ENCODE measurements around the gene NDUFAF8. TPM values are rescaled to one million over a fixed set of nuclear protein-coding genes. Genes with fewer than 3 reads are reported as not detected.

Gene NDUFAF8
- total RNA-seq, 1 donor from 2014 or later, result 61.5 TPM

DNA sequence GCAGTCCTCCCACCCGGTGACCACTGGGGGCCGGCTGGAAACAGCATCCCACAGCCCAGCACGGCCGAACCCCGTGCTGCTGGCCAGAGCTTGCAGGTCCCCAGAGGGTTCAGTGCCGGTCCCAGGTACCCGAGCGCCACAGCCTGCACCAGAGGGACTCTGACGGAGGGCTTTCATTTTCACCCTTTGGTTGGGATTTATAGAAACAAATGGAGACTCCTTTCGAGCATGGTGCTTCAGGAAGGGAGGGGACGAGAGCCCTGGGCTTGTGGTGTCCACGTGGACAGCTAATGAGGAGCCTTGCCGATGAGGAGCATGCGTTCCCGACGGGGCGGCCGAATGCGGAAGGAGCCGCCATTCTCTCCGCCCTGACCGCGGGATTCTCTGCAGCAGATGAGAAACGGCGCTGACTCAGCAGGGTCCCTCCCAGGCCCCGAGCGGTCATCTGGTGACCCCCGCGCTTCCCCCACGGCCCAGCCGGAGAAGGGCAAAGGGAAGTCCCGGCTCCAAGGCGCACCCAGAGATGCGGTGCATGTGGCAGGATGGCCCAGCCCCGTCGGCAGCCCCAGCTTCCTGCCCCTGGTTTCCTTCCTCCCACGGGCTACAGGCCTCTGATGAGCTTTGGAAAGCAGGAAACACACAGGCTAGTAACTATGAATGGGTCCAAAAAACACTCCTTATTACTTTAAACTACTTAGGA, 46.2 kb downstream of the NDUFAF8 start:
- Histone ChIP-seq H3K4me3 (peak overlapping the region; percentile 62), H3K36me3 (peaks cover 49% of the 10 kb centered on the region), H3K9me3 (replicated peaks) (no peaks in the 10 kb centered on the region), H3K4me1 (peaks cover 44% of the 10 kb centered on the region), H3K27me3 (ENCODE audit: low read depth) (no peaks in the 10 kb centered on the region), H3K27ac (replicated peaks) (peak overlapping the region; percentile 93)
- TF ChIP-seq, protein P1, sequence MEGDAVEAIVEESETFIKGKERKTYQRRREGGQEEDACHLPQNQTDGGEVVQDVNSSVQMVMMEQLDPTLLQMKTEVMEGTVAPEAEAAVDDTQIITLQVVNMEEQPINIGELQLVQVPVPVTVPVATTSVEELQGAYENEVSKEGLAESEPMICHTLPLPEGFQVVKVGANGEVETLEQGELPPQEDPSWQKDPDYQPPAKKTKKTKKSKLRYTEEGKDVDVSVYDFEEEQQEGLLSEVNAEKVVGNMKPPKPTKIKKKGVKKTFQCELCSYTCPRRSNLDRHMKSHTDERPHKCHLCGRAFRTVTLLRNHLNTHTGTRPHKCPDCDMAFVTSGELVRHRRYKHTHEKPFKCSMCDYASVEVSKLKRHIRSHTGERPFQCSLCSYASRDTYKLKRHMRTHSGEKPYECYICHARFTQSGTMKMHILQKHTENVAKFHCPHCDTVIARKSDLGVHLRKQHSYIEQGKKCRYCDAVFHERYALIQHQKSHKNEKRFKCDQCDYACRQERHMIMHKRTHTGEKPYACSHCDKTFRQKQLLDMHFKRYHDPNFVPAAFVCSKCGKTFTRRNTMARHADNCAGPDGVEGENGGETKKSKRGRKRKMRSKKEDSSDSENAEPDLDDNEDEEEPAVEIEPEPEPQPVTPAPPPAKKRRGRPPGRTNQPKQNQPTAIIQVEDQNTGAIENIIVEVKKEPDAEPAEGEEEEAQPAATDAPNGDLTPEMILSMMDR (IDR thresholded peaks at IDR 0.05; ENCODE audit: borderline replicate concordance), result no peak
- intact Hi-C loops (cut with micrococcal nuclease), result no loop called here
- peak; percentile 84 for DNase-seq

GRCh38 chr17:81285894-81286293, 46.8 kb downstream of the NDUFAF8 start:
- H3K9me3 ChIP-seq (replicated peaks), result no peaks in the 10 kb centered on the region
- DNase-seq, result no peak
- H3K4me1 ChIP-seq, result peaks cover 44% of the 10 kb centered on the region
- no peaks in the 10 kb centered on the region for H3K27me3 ChIP-seq (ENCODE audit: low read depth)
- H3K4me3 ChIP-seq, result peak overlapping the region; percentile 62
- TF ChIP-seq, protein P1 (IDR thresholded peaks at IDR 0.05; ENCODE audit: borderline replicate concordance), result no peak
- H3K36me3 ChIP-seq, result peaks cover 44% of the 10 kb centered on the region
- H3K27ac ChIP-seq (replicated peaks), result peak overlapping the region; percentile 93
- intact Hi-C loops (cut with micrococcal nuclease), result no loop called here

- TF ChIP-seq, protein P1 (IDR thresholded peaks at IDR 0.05; ENCODE audit: borderline replicate concordance), result no peak
- DNase-seq, result no peak
- peaks cover 37% of the 10 kb centered on the region for H3K36me3 ChIP-seq
- intact Hi-C loops (cut with micrococcal nuclease), result no loop called here
- peak overlapping the region; percentile 62 for H3K4me3 ChIP-seq
- H3K4me1 ChIP-seq, result peaks cover 47% of the 10 kb centered on the region
- no peaks in the 10 kb centered on the region for H3K9me3 ChIP-seq (replicated peaks)
- no peaks in the 10 kb centered on the region for H3K27me3 ChIP-seq (ENCODE audit: low read depth)
- H3K27ac ChIP-seq (replicated peaks), result peak overlapping the region; percentile 93
Measured at GRCh38 chr17:81286491-81287145, 47.5 kb downstream of the NDUFAF8 start.

DNA sequence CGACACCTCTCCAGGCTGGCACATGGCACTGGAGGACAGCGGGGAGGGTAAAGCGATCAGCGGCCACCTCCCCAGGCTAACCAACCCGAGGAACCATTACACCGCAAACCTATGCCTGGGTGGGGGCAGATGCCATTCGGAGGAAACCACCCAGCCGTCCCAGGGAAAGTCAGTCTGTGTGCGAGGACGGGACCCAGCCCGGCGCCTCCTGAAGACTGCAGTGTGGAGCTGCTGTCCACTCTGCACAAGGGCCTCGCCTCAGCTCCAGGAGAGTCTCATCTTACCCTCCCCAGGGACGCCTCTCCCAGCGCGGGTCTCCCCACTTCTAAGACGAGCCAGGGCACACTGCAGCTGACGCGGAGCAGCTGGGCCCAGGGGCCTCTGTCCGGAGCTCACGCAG, 48.0 kb downstream of the NDUFAF8 start:
- no peak for DNase-seq
- Histone ChIP-seq H3K27me3 (ENCODE audit: low read depth) (no peaks in the 10 kb centered on the region), H3K36me3 (peaks cover 31% of the 10 kb centered on the region), H3K4me1 (peaks cover 53% of the 10 kb centered on the region), H3K27ac (replicated peaks) (peak overlapping the region; percentile 93), H3K4me3 (no peak overlapping the region), H3K9me3 (replicated peaks) (no peaks in the 10 kb centered on the region)
- TF ChIP-seq, protein P1 (IDR thresholded peaks at IDR 0.05; ENCODE audit: borderline replicate concordance), result no peak
- intact Hi-C loops (cut with micrococcal nuclease), result no loop called here

DNA sequence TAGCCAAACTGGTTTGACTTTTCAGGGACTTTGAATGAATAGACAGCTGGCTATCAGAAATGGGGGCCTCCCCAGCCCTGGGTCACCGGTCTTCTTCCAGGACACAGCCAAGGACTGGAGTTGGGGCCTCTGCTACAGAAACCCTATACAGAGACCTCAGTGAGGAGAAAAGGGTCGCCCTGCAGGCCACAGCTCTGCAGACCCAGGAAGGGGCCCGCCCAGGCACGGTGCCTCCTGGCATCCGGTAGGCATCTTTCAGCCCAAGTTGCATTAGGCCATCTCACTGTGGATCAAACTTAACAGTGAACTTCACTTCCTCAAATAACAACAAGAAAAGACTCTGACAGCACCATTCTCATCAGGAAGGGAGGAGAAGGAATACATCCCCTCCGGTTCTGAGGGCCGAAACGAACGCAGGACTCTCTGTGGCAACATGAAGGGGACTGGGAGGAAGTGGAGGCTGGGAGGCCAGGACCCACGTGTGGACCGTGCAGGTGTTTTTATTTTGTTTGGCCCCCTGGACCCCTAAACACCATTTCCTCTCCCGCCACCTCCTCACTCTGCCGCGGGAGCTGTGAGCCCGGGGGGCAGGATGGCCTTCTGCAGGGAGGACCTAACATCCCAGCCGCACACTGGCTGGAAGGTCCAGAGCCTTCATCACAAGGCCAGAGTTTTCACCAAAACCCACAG, 48.8 kb downstream of the NDUFAF8 start:
- intact Hi-C loops (cut with micrococcal nuclease), result no loop called here
- DNase-seq, result no peak
- no peak overlapping the region for H3K4me3 ChIP-seq
- peak overlapping the region; percentile 49 for H3K27ac ChIP-seq (replicated peaks)
- H3K4me1 ChIP-seq, result peaks cover 60% of the 10 kb centered on the region
- TF ChIP-seq, protein P1 (IDR thresholded peaks at IDR 0.05; ENCODE audit: borderline replicate concordance), result no peak
- no peaks in the 10 kb centered on the region for H3K27me3 ChIP-seq (ENCODE audit: low read depth)
- no peaks in the 10 kb centered on the region for H3K9me3 ChIP-seq (replicated peaks)
- H3K36me3 ChIP-seq, result peaks cover 24% of the 10 kb centered on the region

Data from left ventricle myocardium inferior (tissue), 1 donor.